Esophagus squamous epithelium (tissue), 4 donors: Measurements from ENCODE around the gene RASA2.

Source experiments
- CTCF ChIP-seq, 6 experiments: fragments of 450-650 bp in 4 of 6; fragments of 200-600 bp in 2 of 6; sonication (generic) in 2 of 6; IDR thresholded peaks; one replicate each; pipeline ENCODE4 v1.5.1; 2016 to 2019; ENCODE audit warnings: antibody characterized with exemption in 6 of 6, mild to moderate bottlenecking in 4 of 6, moderate library complexity in 4 of 6
- POLR2A ChIP-seq, 4 donors: fragments of 450-650 bp; IDR thresholded peaks; one replicate each; pipeline ENCODE4 v1.6.1; 2017; ENCODE audit warnings: antibody characterized with exemption in 4 of 4, mild to moderate bottlenecking in 4 of 4, moderate library complexity in 3 of 4

GRCh38 chr3:141649871-141650270, 163.0 kb downstream of the RASA2 start:
- TF ChIP-seq CTCF (IDR thresholded peaks at IDR 0.05) = no peak
- TF ChIP-seq POLR2A (IDR thresholded peaks at IDR 0.05) = no peak
